ENCODE measurements around the gene SH3GLB2. TPM values are rescaled to one million over a fixed set of nuclear protein-coding genes. Genes with fewer than 3 reads are reported as not detected.

The SH3GLB2 gene
- total RNA-seq, 2 donors from 2014 or later: 86.9 to 98.1 TPM

GRCh38 chr9:128987805-128988204 lies 40.3 kb downstream of the SH3GLB2 start:
- TF ChIP-seq, protein P1, sequence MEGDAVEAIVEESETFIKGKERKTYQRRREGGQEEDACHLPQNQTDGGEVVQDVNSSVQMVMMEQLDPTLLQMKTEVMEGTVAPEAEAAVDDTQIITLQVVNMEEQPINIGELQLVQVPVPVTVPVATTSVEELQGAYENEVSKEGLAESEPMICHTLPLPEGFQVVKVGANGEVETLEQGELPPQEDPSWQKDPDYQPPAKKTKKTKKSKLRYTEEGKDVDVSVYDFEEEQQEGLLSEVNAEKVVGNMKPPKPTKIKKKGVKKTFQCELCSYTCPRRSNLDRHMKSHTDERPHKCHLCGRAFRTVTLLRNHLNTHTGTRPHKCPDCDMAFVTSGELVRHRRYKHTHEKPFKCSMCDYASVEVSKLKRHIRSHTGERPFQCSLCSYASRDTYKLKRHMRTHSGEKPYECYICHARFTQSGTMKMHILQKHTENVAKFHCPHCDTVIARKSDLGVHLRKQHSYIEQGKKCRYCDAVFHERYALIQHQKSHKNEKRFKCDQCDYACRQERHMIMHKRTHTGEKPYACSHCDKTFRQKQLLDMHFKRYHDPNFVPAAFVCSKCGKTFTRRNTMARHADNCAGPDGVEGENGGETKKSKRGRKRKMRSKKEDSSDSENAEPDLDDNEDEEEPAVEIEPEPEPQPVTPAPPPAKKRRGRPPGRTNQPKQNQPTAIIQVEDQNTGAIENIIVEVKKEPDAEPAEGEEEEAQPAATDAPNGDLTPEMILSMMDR (conservative IDR thresholded peaks at IDR 0.05): no peak
- Mint-ChIP-seq H3K4me3 (no peak overlapping the region), H3K27me3 (ENCODE audit: insufficient read depth) (no peaks in the 10 kb centered on the region), H3K4me1 (no peaks in the 10 kb centered on the region), H3K36me3 (ENCODE audit: low read depth) (peaks cover 64% of the 10 kb centered on the region), H3K9me3 (no peaks in the 10 kb centered on the region), H3K27ac (no peak overlapping the region)
- no peaks in the 10 kb centered on the region for H3K9me3 ChIP-seq (ENCODE audit: control insufficient read depth, low read length)
- no peaks in the 10 kb centered on the region for H3K4me1 ChIP-seq (ENCODE audit: control insufficient read depth, insufficient read depth, low read length)
- H3K9ac ChIP-seq (ENCODE audit: extremely low read depth, low read length, poor library complexity, severe bottlenecking): no peak overlapping the region
- peaks cover 67% of the 10 kb centered on the region for H3K36me3 ChIP-seq (ENCODE audit: control insufficient read depth, insufficient read depth, low read length)
- no peak overlapping the region for H3K4me3 ChIP-seq (ENCODE audit: low read length)
- H3K27ac ChIP-seq (ENCODE audit: low read depth, low read length): no peak overlapping the region
- no peaks in the 10 kb centered on the region for H3K27me3 ChIP-seq (ENCODE audit: control insufficient read depth, insufficient read depth, low read length, poor library complexity, severe bottlenecking)
- 96 to 100% methylated on average over 2 to 5 of the region's 5 CpGs for WGBS, 2 experiments (ENCODE audit: insufficient coverage in 1 of 2, insufficient read length in 1 of 2)
- no peak for DNase-seq

DNA sequence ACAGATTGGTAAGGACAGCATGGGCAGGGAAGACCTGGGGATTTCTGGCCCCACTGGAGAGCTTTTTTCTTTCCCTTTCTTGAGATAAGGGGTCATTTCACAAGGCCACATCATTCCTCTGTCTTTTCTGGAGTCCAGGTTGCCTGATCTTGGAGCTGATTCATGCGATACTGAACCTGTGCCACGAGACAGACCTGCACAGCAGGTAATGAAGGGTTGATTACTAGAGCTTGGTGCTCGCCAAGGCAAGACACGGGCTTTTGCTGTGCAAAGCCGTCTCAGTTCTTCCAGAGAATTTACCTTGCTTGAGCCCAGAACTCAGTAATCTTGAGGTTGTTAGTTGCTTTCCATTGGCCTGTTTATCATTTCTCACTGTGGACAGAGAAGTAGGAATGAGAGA lies 41.5 kb downstream of the SH3GLB2 start:
- TF ChIP-seq, protein P1 (conservative IDR thresholded peaks at IDR 0.05): no peak

GRCh38 chr9:128983536-128983935 lies 44.6 kb downstream of the SH3GLB2 start:
- Histone ChIP-seq H3K36me3 (ENCODE audit: control insufficient read depth, insufficient read depth, low read length) (peaks cover 85% of the 10 kb centered on the region), H3K27ac (ENCODE audit: low read depth, low read length) (no peak overlapping the region)
- 86 to 95% methylated on average over 4 to 6 of the region's 8 CpGs for WGBS, 2 experiments (ENCODE audit: insufficient coverage in 1 of 2, insufficient read length in 1 of 2)

More for the DNA sequence above, 41.5 kb downstream of the SH3GLB2 start:
- 92 to 94% methylated on average over 5 of the region's 5 CpGs for WGBS, 2 experiments (ENCODE audit: insufficient coverage in 1 of 2, insufficient read length in 1 of 2)
- DNase-seq: no peak
- Mint-ChIP-seq H3K4me3 (no peak overlapping the region), H3K9me3 (no peaks in the 10 kb centered on the region), H3K27me3 (ENCODE audit: insufficient read depth) (no peaks in the 10 kb centered on the region), H3K36me3 (ENCODE audit: low read depth) (peaks cover 73% of the 10 kb centered on the region), H3K27ac (no peak overlapping the region), H3K4me1 (no peaks in the 10 kb centered on the region)
- Histone ChIP-seq H3K9ac (ENCODE audit: extremely low read depth, low read length, poor library complexity, severe bottlenecking) (no peak overlapping the region), H3K4me3 (ENCODE audit: low read length) (no peak overlapping the region), H3K36me3 (ENCODE audit: control insufficient read depth, insufficient read depth, low read length) (peaks cover 70% of the 10 kb centered on the region), H3K9me3 (ENCODE audit: control insufficient read depth, low read length) (no peaks in the 10 kb centered on the region), H3K27ac (ENCODE audit: low read depth, low read length) (no peak overlapping the region), H3K27me3 (ENCODE audit: control insufficient read depth, insufficient read depth, low read length, poor library complexity, severe bottlenecking) (no peaks in the 10 kb centered on the region), H3K4me1 (ENCODE audit: control insufficient read depth, insufficient read depth, low read length) (no peaks in the 10 kb centered on the region)

More at GRCh38 chr9:128983536-128983935, 44.6 kb downstream of the SH3GLB2 start:
- DNase-seq: no peak
- Mint-ChIP-seq H3K4me3 (no peak overlapping the region), H3K36me3 (ENCODE audit: low read depth) (peaks cover 89% of the 10 kb centered on the region), H3K27me3 (ENCODE audit: insufficient read depth) (no peaks in the 10 kb centered on the region), H3K27ac (no peak overlapping the region), H3K9me3 (no peaks in the 10 kb centered on the region), H3K4me1 (no peaks in the 10 kb centered on the region)
- H3K9ac ChIP-seq (ENCODE audit: extremely low read depth, low read length, poor library complexity, severe bottlenecking): no peak overlapping the region
- no peaks in the 10 kb centered on the region for H3K9me3 ChIP-seq (ENCODE audit: control insufficient read depth, low read length)
- TF ChIP-seq, protein P1 (conservative IDR thresholded peaks at IDR 0.05): no peak
- no peak overlapping the region for H3K4me3 ChIP-seq (ENCODE audit: low read length)
- no peaks in the 10 kb centered on the region for H3K27me3 ChIP-seq (ENCODE audit: control insufficient read depth, insufficient read depth, low read length, poor library complexity, severe bottlenecking)
- no peaks in the 10 kb centered on the region for H3K4me1 ChIP-seq (ENCODE audit: control insufficient read depth, insufficient read depth, low read length)

All from endodermal cell (in vitro differentiated cells).